Measurements from ENCODE around the gene PCBP1. TPM values are rescaled to one million over a fixed set of nuclear protein-coding genes. Genes with fewer than 3 reads are reported as not detected.

PCBP1 gene
- total RNA-seq, 1 donor from 2014 or later = 73.6 TPM

- DNase-seq (ENCODE audit: low read depth) = no peak
- peak overlapping the region; percentile 73 for H3K4me3 ChIP-seq (ENCODE audit: low read depth, low read length)
- TF ChIP-seq CTCF (conservative IDR thresholded peaks at IDR 0.05; ENCODE audit: low read depth, low read length) = peak; percentile 6
Measured at GRCh38 chr2:70087702-70088597, 673 bp downstream of the PCBP1 start.

GRCh38 chr2:70088598-70089219 is 1.4 kb downstream of the PCBP1 start:
- DNase-seq (ENCODE audit: low read depth) = no peak
- H3K4me3 ChIP-seq (ENCODE audit: low read depth, low read length) = peak overlapping the region; percentile 73
- TF ChIP-seq CTCF (conservative IDR thresholded peaks at IDR 0.05; ENCODE audit: low read depth, low read length) = no peak

GRCh38 chr2:70089220-70089982 is 2.1 kb downstream of the PCBP1 start:
- H3K4me3 ChIP-seq (ENCODE audit: low read depth, low read length) = peak overlapping the region; percentile 73
- DNase-seq (ENCODE audit: low read depth) = no peak
- TF ChIP-seq CTCF (conservative IDR thresholded peaks at IDR 0.05; ENCODE audit: low read depth, low read length) = no peak

GRCh38 chr2:70089983-70090525 is 2.8 kb downstream of the PCBP1 start:
- no peak for TF ChIP-seq CTCF (conservative IDR thresholded peaks at IDR 0.05; ENCODE audit: low read depth, low read length)
- no peak for DNase-seq (ENCODE audit: low read depth)
- H3K4me3 ChIP-seq (ENCODE audit: low read depth, low read length) = peak overlapping the region; percentile 73

GRCh38 chr2:70090706-70091334 is 3.5 kb downstream of the PCBP1 start:
- no peak for TF ChIP-seq CTCF (conservative IDR thresholded peaks at IDR 0.05; ENCODE audit: low read depth, low read length)
- H3K4me3 ChIP-seq (ENCODE audit: low read depth, low read length) = no peak overlapping the region
- no peak for DNase-seq (ENCODE audit: low read depth)

- no peak overlapping the region for H3K4me3 ChIP-seq (ENCODE audit: low read depth, low read length)
- TF ChIP-seq CTCF (conservative IDR thresholded peaks at IDR 0.05; ENCODE audit: low read depth, low read length) = no peak
- DNase-seq (ENCODE audit: low read depth) = no peak
Measured at GRCh38 chr2:70091364-70091763, 4.1 kb downstream of the PCBP1 start.

All from epithelial cell of proximal tubule (primary cell).